NB4 (cell line): ENCODE data around the gene POM121L12.

Source experiments
- CTCF ChIP-seq: IDR thresholded peaks from one replicate; pipeline ENCODE4 v1.5.1; 2012; ENCODE audit warnings: low read depth, low read length
- MAX ChIP-seq: IDR thresholded peaks from 2 replicates; pipeline ENCODE4 v1.6.1; 2011; ENCODE audit warnings: low read depth, low read length
- MYC ChIP-seq: IDR thresholded peaks from 2 replicates; pipeline ENCODE4 v1.6.1; 2011; ENCODE audit warnings: low read depth, low read length
- POLR2A ChIP-seq: IDR thresholded peaks from 2 replicates; pipeline ENCODE4 v1.6.1; 2011; ENCODE audit warnings: mild to moderate bottlenecking; ENCODE audit not compliant: insufficient read length; ENCODE audit errors: extremely low read depth

- no peak for TF ChIP-seq CTCF
- TF ChIP-seq MAX = no peak
- TF ChIP-seq POLR2A = no peak
- no peak for TF ChIP-seq MYC
These were observed 31.6 kb upstream of the POM121L12 start for GRCh38 chr7:53003653-53004445.
